ENCODE measurements around the gene KRT38. TPM values are rescaled to one million over a fixed set of nuclear protein-coding genes. Genes with fewer than 3 reads are reported as not detected.

Gene KRT38
- total and polyA plus RNA-seq, 2 of the 8 experiments (the other 6 are each of a cell fraction or from before 2014, with no cell fraction given), result not detected

DNA sequence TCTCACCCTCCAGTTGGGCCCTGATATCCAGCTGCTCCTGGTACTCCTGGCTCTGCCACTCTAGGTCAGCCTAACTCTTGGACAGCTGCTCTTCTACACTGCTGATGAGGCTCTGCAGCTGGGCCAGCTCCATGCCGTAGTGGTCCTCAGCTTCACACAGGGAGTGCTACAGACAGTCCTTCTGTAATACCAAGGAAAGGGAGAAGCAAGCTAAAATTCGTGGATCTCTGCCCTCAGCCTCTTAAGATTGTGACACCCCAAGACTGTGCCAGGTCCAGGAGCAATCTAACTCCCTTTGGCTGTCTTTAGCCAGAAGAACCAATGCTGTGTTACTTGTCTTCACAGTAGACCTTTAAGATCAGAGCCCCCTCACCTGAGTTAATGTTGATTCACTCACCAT, 7.7 kb upstream of the KRT38 start:
- no peak for TF ChIP-seq TCF12 (IDR thresholded peaks at IDR 0.05; ENCODE audit: low read depth, low read length)
- no peak for TF ChIP-seq RAD21 (IDR thresholded peaks at IDR 0.05 in 1 of 2, conservative IDR thresholded peaks at IDR 0.05 in 1 of 2; ENCODE audit: low read depth in 2 of 2, low read length in 2 of 2)
- no peak for TF ChIP-seq SAP30 (IDR thresholded peaks at IDR 0.05; ENCODE audit: insufficient read depth, insufficient replicate concordance, low read length)
- TF ChIP-seq CHD1 (IDR thresholded peaks at IDR 0.05; ENCODE audit: low read depth, low read length), result no peak
- no peak for TF ChIP-seq CEBPB (IDR thresholded peaks at IDR 0.05; ENCODE audit: low read depth, low read length)
- TF ChIP-seq, protein P1, sequence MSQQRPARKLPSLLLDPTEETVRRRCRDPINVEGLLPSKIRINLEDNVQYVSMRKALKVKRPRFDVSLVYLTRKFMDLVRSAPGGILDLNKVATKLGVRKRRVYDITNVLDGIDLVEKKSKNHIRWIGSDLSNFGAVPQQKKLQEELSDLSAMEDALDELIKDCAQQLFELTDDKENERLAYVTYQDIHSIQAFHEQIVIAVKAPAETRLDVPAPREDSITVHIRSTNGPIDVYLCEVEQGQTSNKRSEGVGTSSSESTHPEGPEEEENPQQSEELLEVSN (IDR thresholded peaks at IDR 0.05), result no peak
- TF ChIP-seq POU5F1 (IDR thresholded peaks at IDR 0.05; ENCODE audit: low read depth, low read length), result no peak
- TF ChIP-seq, protein P2, sequence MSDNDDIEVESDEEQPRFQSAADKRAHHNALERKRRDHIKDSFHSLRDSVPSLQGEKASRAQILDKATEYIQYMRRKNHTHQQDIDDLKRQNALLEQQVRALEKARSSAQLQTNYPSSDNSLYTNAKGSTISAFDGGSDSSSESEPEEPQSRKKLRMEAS (IDR thresholded peaks at IDR 0.05), result no peak
- H2BK15ac ChIP-seq (ENCODE audit: low read length), result no peak overlapping the region
- no peak overlapping the region for H2AK5ac ChIP-seq (ENCODE audit: low read depth, low read length)
- no peak overlapping the region for H3K23ac ChIP-seq (ENCODE audit: insufficient read length)
- no peak overlapping the region for H4K5ac ChIP-seq (ENCODE audit: insufficient read length, low read depth, low read length)
- H2BK12ac ChIP-seq (ENCODE audit: low read depth, low read length), result peak overlapping the region; percentile 70; the same call in 1 of the 2 replicates
- H3K18ac ChIP-seq (ENCODE audit: extremely low read depth, low read length), result no peak overlapping the region
- DNase-seq (ENCODE audit: low read depth in 1 of 2, low spot score in 2 of 2) (no peak), FAIRE-seq (no peak)
- no peaks in the 10 kb centered on the region; a peak in 1 of 7 replicates for H3K4me1 ChIP-seq (replicated peaks in 1 of 4; ENCODE audit: control insufficient read depth in 3 of 4, insufficient read depth in 4 of 4, low read length in 3 of 4)
- H3K27ac ChIP-seq (ENCODE audit: low read depth, low read length), result no peak overlapping the region
- POLR2A ChIA-PET (ENCODE audit: partially characterized antibody), result no interaction called here
- no peak overlapping the region for H2BK120ac ChIP-seq (replicated peaks; ENCODE audit: low read depth, low read length)
- CTCF ChIA-PET (ENCODE audit: partially characterized antibody), result interaction anchor here (1.0 to 3.1 kb wide), 8 partner anchors 9 to 217 kb away, joined by 3 to 10 read pairs (median 4); no protein-coding TSS in a partner anchor
- no peak overlapping the region for H4K91ac ChIP-seq (replicated peaks; ENCODE audit: insufficient read length, low read length)
- no peak overlapping the region for H2BK5ac ChIP-seq (ENCODE audit: low read depth, low read length)
- H2BK20ac ChIP-seq (ENCODE audit: low read length), result no peak overlapping the region
- no peak overlapping the region for H3K14ac ChIP-seq (ENCODE audit: insufficient read length)
- no peak overlapping the region for H4K8ac ChIP-seq (ENCODE audit: extremely low read depth, insufficient read depth, low read length)
- H3K79me2 ChIP-seq (ENCODE audit: control insufficient read depth in 1 of 2, insufficient read depth in 2 of 2, low read length in 2 of 2), result no peaks in the 10 kb centered on the region
- peaks cover 3 to 9% of the 10 kb centered on the region in 2 experiments; a peak in 2 of 4 replicates for H3K9me3 ChIP-seq (ENCODE audit: insufficient read depth in 2 of 2, low read depth in 1 of 2, low read length in 1 of 2)
- H3K9ac ChIP-seq (replicated peaks in 1 of 4; ENCODE audit: extremely low read depth in 1 of 4, low read depth in 3 of 4, low read length in 3 of 4), result no peak overlapping the region
- H3K56ac ChIP-seq (replicated peaks; ENCODE audit: insufficient read length, low read depth, low read length), result no peak overlapping the region
- no peaks in the 10 kb centered on the region for H3K79me1 ChIP-seq (ENCODE audit: low read depth, low read length)
- H3K36me3 ChIP-seq (ENCODE audit: control insufficient read depth in 2 of 4, insufficient read depth in 4 of 4, low read length in 3 of 4), result no peaks in the 10 kb centered on the region
- H3K23me2 ChIP-seq (ENCODE audit: low read depth, low read length), result no peaks in the 10 kb centered on the region; the same call in 1 of the 2 replicates
- no peak overlapping the region for H3K4me2 ChIP-seq (ENCODE audit: insufficient read depth in 1 of 2, low read depth in 2 of 2, low read length in 2 of 2)
- no peaks in the 10 kb centered on the region; a peak in 1 of 7 replicates for H3K27me3 ChIP-seq (replicated peaks in 1 of 4; ENCODE audit: control insufficient read depth in 3 of 4, extremely low read depth in 1 of 4, insufficient read depth in 3 of 4, low read length in 3 of 4)
- WGBS, 2 experiments (ENCODE audit: extremely low coverage in 1 of 2, insufficient coverage in 1 of 2, insufficient read length in 1 of 2, insufficient replicate concordance in 2 of 2, low coverage in 1 of 2, low lambda C conversion rate in 2 of 2, missing lambda C conversion rate in 1 of 2), result 92% methylated on average over 1 of the region's 2 CpGs; no CpG with 5 or more reads in 1 of the 2 experiments
- no peaks in the 10 kb centered on the region for H4K20me1 ChIP-seq (replicated peaks in 1 of 2; ENCODE audit: control insufficient read depth in 1 of 2, insufficient read depth in 2 of 2, low read length in 2 of 2)
- H3K4me3 ChIP-seq (ENCODE audit: extremely low read depth in 1 of 4, insufficient read depth in 2 of 4, low read depth in 3 of 4, low read length in 4 of 4), result no peak overlapping the region
- no peak overlapping the region for H2AFZ ChIP-seq (ENCODE audit: low read length)
- H3K4ac ChIP-seq (replicated peaks; ENCODE audit: insufficient read length, low read depth, low read length), result no peak overlapping the region

Data from H1 (cell line).